T-helper 1 cell treated with Interleukin-12 subunit alpha and Interleukin-12 subunit beta and Interleukin-4 antibody, amounts not matched to agents 30 μg/mL and 1 μg/mL, for 36 hours (primary cell): ENCODE measurements around the gene ZBTB16.

ENCODE experiments used
- H3K27ac Mint-ChIP-seq: one replicate; pipeline ENCODE4 v1.8.0; 2021; ENCODE audit warnings: mild to moderate bottlenecking, mixed read lengths
- H3K27me3 Mint-ChIP-seq: one replicate; pipeline ENCODE4 v1.8.0; 2021; ENCODE audit warnings: low read depth, mixed read lengths
- H3K36me3 Mint-ChIP-seq: one replicate; pipeline ENCODE4 v1.8.0; 2021; ENCODE audit warnings: low read depth, mixed read lengths
- H3K4me1 Mint-ChIP-seq: one replicate; pipeline ENCODE4 v1.8.0; 2021; ENCODE audit warnings: low read depth, mixed read lengths
- H3K4me3 Mint-ChIP-seq: one replicate; pipeline ENCODE4 v1.8.0; 2021; ENCODE audit warnings: mild to moderate bottlenecking, moderate library complexity, mixed read lengths
- H3K9me3 Mint-ChIP-seq: one replicate; pipeline ENCODE4 v1.8.0; 2021; ENCODE audit warnings: mixed read lengths

The ZBTB16 gene

DNA sequence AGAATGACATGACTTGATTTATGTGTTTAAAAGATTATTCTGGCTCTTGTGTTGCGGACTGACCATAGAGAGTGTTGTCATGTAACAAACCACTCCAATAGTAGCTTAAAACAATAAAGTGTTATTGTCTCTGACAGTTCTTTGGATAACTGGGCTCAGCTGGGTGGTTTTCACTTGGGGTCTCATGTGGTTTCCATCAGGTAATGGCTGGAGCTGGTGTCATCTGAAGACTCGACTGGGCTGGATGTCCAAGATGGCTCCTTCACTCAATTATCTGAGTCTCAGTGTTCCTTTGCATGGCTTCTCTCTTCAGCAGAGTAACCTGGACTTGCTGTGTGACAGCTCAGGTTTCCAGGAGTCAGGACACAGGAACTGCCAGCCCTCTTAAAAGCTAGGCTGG lies 132.4 kb downstream of the ZBTB16 start:
- H3K4me3 Mint-ChIP-seq: no peak overlapping the region
- peaks cover 14% of the 10 kb centered on the region for H3K4me1 Mint-ChIP-seq
- H3K27me3 Mint-ChIP-seq: peaks cover 6% of the 10 kb centered on the region
- H3K36me3 Mint-ChIP-seq: peaks cover 8% of the 10 kb centered on the region
- H3K9me3 Mint-ChIP-seq: peaks cover 9% of the 10 kb centered on the region
- no peak overlapping the region for H3K27ac Mint-ChIP-seq

DNA sequence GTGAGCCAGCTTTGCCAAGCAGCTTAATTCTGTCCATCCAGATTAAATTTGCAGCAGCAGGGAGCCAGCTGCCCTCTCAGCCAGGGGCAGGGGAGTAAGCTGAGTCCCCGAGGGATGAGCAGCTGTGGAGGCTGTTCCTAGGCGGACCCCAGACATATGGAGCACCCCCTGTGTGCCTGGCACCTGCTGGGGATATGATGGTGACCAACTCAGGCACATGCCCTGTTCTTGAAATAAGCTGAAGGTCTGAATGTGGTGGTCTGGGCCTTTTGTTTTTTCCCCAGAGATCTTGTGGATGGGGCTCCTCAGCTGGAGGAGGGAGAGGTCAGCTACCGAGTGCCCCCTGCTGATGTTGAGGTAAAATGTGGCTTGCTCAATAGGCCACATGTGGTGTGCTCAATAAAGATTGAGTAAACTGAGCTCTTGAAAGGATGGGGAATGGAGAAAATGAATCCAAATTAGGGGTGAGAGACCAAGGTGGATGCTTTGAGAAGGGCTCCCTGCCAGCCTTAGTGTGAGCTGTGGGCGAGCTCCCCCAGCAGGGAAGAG lies 133.4 kb downstream of the ZBTB16 start:
- Mint-ChIP-seq H3K9me3 (peaks cover 9% of the 10 kb centered on the region), H3K27ac (no peak overlapping the region), H3K36me3 (peaks cover 8% of the 10 kb centered on the region), H3K27me3 (peaks cover 6% of the 10 kb centered on the region), H3K4me3 (no peak overlapping the region), H3K4me1 (peaks cover 10% of the 10 kb centered on the region)

DNA sequence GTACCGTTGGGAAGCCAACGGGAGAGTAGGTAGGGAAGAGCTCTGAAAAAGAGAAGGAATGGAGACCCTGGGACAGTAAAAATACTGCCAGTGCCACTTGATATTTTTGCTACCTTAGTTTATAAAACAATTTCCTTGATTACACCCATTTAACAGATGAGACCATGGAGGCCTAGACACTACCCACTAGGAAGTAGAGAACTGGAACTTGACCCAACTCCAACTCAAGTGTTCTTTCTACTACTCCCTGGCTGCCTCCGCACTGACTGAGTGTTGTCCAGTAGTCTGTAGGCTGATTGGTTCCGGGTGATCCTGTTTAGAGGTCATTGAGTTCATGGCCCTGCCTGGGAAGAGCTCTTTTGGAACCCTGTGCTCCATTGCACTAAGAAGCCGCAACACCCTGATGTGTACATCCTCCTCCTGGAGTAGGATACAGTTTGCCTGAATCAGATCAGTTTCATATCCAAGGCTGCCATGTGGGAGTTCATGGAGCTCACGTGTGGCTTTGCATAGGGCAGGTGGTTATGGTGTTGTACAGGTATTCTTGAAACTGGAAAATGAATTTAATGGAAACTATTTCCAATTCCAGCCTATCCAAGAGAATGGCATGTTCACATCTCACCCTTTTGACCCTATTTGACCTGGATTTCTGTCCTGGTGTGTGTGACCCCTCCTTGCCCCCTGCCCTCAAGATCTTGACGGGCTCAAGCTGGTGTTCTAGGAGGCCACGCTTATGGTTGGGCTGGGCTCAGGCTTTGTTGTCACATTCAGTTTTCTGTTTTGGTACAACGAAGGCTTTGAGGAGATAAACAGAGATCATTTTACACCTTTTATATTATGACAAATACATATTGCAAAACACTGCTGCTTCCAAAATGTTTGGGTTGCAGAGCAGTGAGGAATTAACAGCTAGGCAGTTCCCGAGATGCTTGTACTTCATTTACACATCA lies 134.5 kb downstream of the ZBTB16 start:
- H3K36me3 Mint-ChIP-seq: peaks cover 6% of the 10 kb centered on the region
- H3K4me3 Mint-ChIP-seq: no peak overlapping the region
- H3K27me3 Mint-ChIP-seq: peaks cover 3% of the 10 kb centered on the region
- peaks cover 2% of the 10 kb centered on the region for H3K4me1 Mint-ChIP-seq
- no peak overlapping the region for H3K27ac Mint-ChIP-seq
- H3K9me3 Mint-ChIP-seq: peaks cover 9% of the 10 kb centered on the region

DNA sequence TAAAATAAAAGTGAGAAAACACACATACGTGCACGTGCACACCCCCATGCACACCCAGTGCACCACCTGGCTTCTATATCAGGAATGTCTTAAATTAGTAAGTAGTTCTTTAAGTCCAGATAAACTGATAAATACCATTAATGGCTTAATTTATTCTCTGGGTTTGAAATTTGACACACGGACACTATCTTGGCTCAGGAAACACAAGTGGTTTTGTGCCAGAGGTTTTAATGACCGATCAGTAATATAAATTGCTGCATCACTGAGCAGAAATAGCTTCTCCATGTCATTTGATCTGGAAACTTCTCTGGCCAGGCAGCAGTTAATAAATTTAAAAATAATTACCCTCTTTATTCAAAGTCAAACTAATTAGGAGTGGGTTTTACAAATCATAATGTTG lies 135.2 kb downstream of the ZBTB16 start:
- H3K36me3 Mint-ChIP-seq: peaks cover 6% of the 10 kb centered on the region
- H3K4me3 Mint-ChIP-seq: no peak overlapping the region
- no peak overlapping the region for H3K27ac Mint-ChIP-seq
- peaks cover 9% of the 10 kb centered on the region for H3K9me3 Mint-ChIP-seq
- H3K4me1 Mint-ChIP-seq: peaks cover 2% of the 10 kb centered on the region
- H3K27me3 Mint-ChIP-seq: peaks cover 3% of the 10 kb centered on the region

DNA sequence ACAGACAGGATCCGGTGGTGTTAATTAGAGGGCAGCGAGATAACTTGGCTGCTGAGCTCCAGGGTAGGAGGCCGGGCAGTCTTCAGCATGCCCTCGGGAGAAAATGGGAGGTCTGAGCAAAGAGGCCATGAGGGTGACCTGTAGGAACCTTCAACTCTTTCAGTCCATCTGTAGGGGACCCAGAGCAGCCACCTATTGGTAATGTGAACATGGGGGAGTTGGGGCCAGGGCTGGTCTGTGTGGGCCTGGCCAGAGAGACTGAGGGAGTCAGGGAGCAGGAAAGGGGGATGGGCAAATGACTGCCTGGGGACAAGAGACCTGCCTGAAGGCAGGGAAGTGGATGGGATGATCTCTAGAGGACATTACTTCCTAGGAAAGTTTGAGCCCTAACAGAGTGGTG lies 135.6 kb downstream of the ZBTB16 start:
- no peak overlapping the region for H3K4me3 Mint-ChIP-seq
- H3K27ac Mint-ChIP-seq: no peak overlapping the region
- peaks cover 9% of the 10 kb centered on the region for H3K9me3 Mint-ChIP-seq
- peaks cover 6% of the 10 kb centered on the region for H3K36me3 Mint-ChIP-seq
- peaks cover 3% of the 10 kb centered on the region for H3K27me3 Mint-ChIP-seq
- peaks cover 2% of the 10 kb centered on the region for H3K4me1 Mint-ChIP-seq

DNA sequence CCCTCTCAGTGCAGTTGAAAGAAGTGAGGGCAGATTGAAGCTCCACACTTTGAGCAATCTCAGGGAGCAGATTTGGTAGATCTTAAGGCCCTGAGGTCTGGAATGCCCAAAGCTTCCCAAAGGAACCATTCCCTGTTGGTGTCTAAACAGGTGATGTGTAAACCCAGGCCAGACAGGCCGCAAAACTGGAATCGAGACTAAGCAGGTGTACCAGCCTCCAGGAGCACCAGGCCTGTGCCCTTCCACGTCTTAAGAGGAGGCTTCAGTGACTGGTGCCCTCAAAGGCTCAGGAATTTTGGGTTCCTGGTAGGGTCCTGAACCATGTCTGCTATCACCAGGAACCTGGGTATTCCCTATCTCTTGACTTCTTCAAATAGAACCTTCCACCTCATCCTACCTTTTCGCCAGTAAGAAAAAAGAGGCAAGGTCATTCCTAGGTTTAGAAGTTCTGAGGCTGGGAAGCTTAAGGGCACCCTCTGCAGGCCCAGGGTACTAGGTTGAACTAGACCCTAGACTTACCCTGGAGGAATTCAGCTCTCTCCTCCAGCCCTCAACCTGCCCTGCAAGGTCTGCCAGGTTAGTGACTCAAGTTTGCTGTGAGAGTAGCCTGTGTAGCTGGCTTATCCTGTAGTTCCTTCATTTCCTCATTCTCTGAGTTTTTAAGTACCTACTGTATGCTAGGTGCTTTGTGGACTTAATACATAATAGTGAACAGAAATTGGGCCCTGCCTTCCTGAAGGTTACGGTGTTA lies 136.6 kb downstream of the ZBTB16 start:
- Mint-ChIP-seq H3K4me1 (peaks cover 3% of the 10 kb centered on the region), H3K36me3 (peaks cover 3% of the 10 kb centered on the region), H3K9me3 (peaks cover 5% of the 10 kb centered on the region), H3K27me3 (peaks cover 3% of the 10 kb centered on the region), H3K4me3 (no peak overlapping the region), H3K27ac (no peak overlapping the region)

DNA sequence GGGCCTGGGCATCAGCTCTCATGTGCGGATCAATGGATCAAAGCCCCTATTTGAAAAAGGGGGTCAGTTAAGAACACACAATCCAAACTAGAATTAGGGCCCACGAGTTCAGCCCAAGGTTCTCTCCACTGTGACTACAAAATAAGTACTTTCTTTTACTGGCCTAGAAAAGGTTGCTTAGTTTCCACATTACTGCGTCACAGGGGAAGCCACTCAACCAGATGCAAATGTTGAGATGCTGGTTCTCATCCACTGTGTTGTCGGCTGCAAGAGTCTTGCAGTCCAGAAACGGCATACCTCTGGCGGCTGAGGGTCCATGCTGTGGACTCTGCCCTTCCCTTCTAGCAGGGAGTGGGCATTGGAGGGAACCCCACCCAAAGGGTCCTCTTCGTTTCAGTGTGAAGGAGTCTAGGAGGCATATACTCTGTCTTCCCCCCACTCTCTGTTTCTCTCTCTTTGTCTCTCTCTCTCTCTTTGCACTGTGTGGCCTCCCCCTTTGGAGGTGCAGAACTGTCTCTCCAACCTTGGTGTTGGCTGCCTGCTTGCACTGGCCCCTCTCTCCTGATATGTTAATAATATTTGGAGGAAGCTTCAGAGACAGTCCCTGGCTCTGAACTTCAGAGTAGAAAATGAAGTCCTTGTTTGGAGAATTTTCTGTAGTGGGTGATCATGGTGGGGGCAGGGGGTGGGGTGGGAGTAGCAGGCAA lies 137.6 kb downstream of the ZBTB16 start:
- Mint-ChIP-seq H3K9me3 (no peaks in the 10 kb centered on the region), H3K4me3 (no peak overlapping the region), H3K36me3 (no peaks in the 10 kb centered on the region), H3K27ac (no peak overlapping the region), H3K27me3 (peaks cover 3% of the 10 kb centered on the region), H3K4me1 (peaks cover 3% of the 10 kb centered on the region)

DNA sequence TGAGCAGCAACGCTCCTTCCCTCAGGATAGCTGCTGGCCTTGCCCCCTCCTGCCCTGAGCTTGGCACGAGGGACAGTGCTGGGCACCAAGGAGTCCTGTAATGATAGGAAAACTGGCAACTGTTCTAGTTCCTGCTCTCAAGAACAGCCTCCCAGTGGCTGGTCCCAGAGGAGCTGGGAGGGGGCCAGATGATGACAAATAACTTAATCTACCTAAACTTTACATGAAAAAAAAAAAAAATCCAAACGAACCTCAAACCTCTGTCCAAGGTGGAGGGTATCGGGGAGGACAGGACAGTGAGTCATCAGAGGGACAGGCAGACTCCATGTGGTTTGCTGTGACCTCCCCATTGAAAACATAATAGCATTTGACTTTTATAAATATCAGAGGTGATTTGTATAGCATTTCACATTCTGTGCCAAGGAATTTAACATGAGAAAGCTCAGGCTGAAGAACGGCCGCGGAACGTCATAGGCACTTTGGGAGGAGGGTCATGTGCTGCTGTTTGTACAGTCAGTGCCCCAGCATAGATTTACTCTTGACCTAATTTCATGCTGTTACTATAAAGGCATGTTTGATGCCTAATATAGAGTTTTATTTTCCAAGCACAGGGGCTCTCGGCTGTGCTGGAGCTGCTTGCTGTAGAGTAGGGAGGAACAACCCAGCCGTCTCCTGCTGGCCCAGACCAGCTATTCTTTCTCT lies 138.4 kb downstream of the ZBTB16 start:
- no peaks in the 10 kb centered on the region for H3K36me3 Mint-ChIP-seq
- H3K27ac Mint-ChIP-seq: no peak overlapping the region
- no peak overlapping the region for H3K4me3 Mint-ChIP-seq
- no peaks in the 10 kb centered on the region for H3K9me3 Mint-ChIP-seq
- H3K27me3 Mint-ChIP-seq: peaks cover 6% of the 10 kb centered on the region
- H3K4me1 Mint-ChIP-seq: peaks cover 3% of the 10 kb centered on the region

DNA sequence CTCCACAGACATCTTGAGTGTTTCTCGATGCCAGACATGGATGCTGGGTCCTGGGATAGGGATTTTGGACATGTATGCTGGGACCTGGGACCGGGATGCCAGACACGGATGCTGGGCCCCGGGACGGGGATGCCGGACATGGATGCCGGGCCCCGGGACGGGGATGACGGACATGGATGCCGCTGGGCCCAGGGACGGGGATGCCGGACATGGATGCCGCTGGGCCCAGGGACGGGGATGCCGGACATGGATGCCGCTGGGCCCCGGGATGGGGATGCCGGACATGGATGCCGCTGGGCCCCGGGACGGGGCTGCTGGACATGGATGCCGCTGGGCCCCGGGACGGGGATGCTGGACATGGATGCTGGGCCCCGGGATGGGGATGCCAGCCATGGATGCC lies 139.5 kb downstream of the ZBTB16 start:
- no peak overlapping the region for H3K27ac Mint-ChIP-seq
- peaks cover 4% of the 10 kb centered on the region for H3K27me3 Mint-ChIP-seq
- H3K9me3 Mint-ChIP-seq: no peaks in the 10 kb centered on the region
- no peak overlapping the region for H3K4me3 Mint-ChIP-seq
- peaks cover 3% of the 10 kb centered on the region for H3K4me1 Mint-ChIP-seq
- no peaks in the 10 kb centered on the region for H3K36me3 Mint-ChIP-seq

DNA sequence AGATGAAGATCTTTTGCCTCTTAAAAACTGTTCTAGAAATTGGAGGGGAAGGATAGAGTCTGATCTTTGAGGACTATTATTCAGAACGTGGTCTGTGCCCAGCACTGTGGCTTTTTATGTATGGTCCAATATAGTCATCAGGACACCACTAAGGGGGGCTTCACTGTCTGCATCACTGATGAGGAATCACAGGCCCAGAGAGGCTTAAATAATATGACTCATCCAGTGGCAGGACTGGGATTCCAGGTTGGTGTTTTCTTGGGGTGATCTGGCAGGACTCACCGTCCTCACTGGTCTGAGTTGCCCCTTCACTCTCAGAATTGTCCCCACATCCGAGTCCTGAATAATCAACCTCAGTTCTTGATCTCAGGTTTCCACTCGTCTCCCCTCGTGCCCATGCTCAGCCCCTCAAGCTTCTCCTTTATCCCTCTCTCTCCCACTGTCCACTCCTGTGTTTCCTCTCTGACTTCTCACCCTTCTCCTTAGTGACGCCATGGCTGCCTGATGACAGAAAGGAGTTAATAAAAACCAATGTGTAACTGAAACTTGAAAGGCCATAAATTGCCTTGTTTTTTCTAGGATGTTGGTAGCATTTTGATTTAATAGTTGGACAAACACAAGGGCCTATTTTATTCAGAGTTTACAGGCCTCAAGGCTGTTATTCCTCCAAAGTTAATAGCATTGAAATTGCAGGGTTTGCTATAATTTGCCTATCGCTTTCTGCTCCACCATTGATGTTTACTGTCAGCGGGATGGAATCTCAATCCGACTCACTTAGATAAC lies 141.0 kb downstream of the ZBTB16 start:
- Mint-ChIP-seq H3K9me3 (no peaks in the 10 kb centered on the region), H3K36me3 (no peaks in the 10 kb centered on the region), H3K4me1 (peaks cover 3% of the 10 kb centered on the region), H3K27me3 (peaks cover 4% of the 10 kb centered on the region), H3K4me3 (no peak overlapping the region), H3K27ac (no peak overlapping the region)

DNA sequence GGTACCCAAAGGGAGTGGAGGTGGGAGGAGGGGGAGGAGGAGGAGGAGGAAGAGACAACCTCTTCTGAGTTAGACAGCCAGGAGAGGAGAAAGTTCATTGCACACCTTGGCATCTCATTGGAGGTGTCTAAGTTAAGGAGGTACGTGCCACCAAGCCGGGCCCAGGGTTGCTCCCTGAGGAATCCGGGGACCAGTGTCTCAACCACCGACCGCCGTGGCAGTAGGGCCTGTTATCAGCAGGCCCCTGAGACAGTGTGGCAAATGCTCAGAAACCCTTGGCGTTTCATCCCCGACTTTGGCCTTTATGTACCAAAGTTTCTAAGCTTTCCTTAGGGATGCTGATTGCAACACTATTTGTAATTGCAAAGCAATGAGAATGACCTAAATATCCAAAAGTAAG lies 141.7 kb downstream of the ZBTB16 start:
- H3K4me1 Mint-ChIP-seq: peaks cover 3% of the 10 kb centered on the region
- H3K27me3 Mint-ChIP-seq: peaks cover 4% of the 10 kb centered on the region
- no peaks in the 10 kb centered on the region for H3K9me3 Mint-ChIP-seq

DNA sequence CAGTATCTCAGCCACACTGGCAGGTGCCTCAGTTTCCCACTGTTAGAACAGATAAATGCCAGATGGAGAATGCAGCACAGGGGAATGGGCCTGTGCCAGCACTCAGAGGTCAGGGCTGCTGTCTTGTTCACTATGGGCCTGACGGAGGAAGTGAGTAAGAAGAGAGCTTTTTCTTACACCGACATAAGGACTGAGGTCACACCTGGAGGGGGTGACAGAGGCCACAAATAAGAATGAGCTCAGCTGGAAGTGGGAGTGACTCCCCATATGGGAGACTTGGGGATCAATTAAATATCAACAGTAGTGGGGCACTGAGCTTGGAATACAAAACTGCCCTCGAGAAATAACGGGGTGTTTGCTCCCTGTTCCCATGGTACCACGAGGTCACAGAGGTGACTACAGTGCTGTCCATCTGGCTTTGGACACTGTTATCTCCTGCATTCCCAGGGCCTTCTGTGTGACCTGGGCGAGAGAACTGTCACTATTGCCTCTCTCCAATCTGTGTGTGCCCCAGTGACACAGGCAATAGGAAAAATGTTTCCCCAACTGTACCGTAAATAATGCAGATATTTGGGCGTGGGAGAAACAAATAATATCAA lies 142.6 kb downstream of the ZBTB16 start:
- Mint-ChIP-seq H3K9me3 (no peaks in the 10 kb centered on the region), H3K27ac (no peak overlapping the region), H3K36me3 (no peaks in the 10 kb centered on the region), H3K4me1 (peaks cover 9% of the 10 kb centered on the region), H3K4me3 (no peak overlapping the region), H3K27me3 (peaks cover 4% of the 10 kb centered on the region)

More for the DNA sequence above, 141.7 kb downstream of the ZBTB16 start:
- Mint-ChIP-seq H3K36me3 (no peaks in the 10 kb centered on the region), H3K27ac (no peak overlapping the region), H3K4me3 (no peak overlapping the region)

DNA sequence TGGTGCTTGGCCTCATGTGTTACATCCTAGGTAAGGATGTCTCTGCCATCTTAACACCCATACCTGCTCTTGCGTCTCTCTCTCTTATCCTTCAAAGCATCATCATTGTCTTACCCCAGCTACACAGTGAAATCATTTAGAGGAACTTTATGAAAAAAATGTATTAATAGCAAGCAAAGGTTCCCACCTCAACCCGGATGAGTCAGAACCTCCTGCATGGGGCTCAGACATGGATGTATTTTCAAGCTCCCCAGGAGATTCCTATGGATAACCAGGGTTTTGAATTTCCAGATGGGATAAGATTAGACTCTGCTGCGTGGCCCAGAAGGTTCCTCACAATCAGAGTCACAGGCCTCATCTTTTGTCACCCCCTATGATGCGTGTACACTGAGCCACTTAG lies 147.6 kb downstream of the ZBTB16 start:
- Mint-ChIP-seq H3K36me3 (peaks cover 5% of the 10 kb centered on the region), H3K9me3 (no peaks in the 10 kb centered on the region), H3K27me3 (peaks cover 4% of the 10 kb centered on the region), H3K4me3 (no peak overlapping the region), H3K4me1 (peaks cover 34% of the 10 kb centered on the region), H3K27ac (no peak overlapping the region)
